ENCODE data around the gene RNF187.

RNF187 gene

GRCh38 chr1:228544021-228544850 lies 57.1 kb downstream of the RNF187 start:
- DNase-seq, result no peak

GRCh38 chr1:228544921-228545591 lies 57.9 kb downstream of the RNF187 start:
- DNase-seq, result no peak

Data from hypothalamus (tissue), 51 donors.